ENCODE data around the gene STRN3.

GRCh38 chr14:30874999-30875787 is 151.0 kb downstream of the STRN3 start:
- TF ChIP-seq, protein P1, sequence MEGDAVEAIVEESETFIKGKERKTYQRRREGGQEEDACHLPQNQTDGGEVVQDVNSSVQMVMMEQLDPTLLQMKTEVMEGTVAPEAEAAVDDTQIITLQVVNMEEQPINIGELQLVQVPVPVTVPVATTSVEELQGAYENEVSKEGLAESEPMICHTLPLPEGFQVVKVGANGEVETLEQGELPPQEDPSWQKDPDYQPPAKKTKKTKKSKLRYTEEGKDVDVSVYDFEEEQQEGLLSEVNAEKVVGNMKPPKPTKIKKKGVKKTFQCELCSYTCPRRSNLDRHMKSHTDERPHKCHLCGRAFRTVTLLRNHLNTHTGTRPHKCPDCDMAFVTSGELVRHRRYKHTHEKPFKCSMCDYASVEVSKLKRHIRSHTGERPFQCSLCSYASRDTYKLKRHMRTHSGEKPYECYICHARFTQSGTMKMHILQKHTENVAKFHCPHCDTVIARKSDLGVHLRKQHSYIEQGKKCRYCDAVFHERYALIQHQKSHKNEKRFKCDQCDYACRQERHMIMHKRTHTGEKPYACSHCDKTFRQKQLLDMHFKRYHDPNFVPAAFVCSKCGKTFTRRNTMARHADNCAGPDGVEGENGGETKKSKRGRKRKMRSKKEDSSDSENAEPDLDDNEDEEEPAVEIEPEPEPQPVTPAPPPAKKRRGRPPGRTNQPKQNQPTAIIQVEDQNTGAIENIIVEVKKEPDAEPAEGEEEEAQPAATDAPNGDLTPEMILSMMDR (IDR thresholded peaks at IDR 0.05): no peak
- TF ChIP-seq EP300 (IDR thresholded peaks at IDR 0.05): no peak
- TF ChIP-seq POLR2A (IDR thresholded peaks at IDR 0.05): no peak
- TF ChIP-seq POLR2AphosphoS5 (IDR thresholded peaks at IDR 0.05): no peak
